GM18873 (cell line): Measurements from ENCODE around the gene HUS1.
"Not testable (repeated sequence)": the region's sequence is repeated elsewhere in the genome, so short reads cannot be mapped to it uniquely, and the experiment has no call there.

ENCODE experiments used
- ATAC-seq: cut with Tn5 transposase; IDR thresholded peaks from one replicate; pipeline ENCODE4 v1.9.1; 2021; ENCODE audit warnings: mild to moderate bottlenecking, moderate library complexity, moderate number of reproducible peaks; ENCODE audit not compliant: unreplicated experiment, low FRiP score

HUS1 gene

GRCh38 chr7:47931005-47932004 is 48.1 kb downstream of the HUS1 start:
- ATAC-seq, result no peak

- ATAC-seq, result no peak
Observed at GRCh38 chr7:47924266-47924665, 55.1 kb downstream of the HUS1 start.

GRCh38 chr7:47923081-47923875 is 56.1 kb downstream of the HUS1 start:
- ATAC-seq, result not testable (repeated sequence)

GRCh38 chr7:47916514-47916913 is 62.9 kb downstream of the HUS1 start:
- ATAC-seq, result not testable (repeated sequence)

GRCh38 chr7:47915616-47915976 is 63.8 kb downstream of the HUS1 start:
- ATAC-seq, result no peak

- no peak for ATAC-seq
Observed at GRCh38 chr7:47914717-47915615, 64.4 kb downstream of the HUS1 start.
